Ammon's horn (tissue), 1 donor: ENCODE data around the gene NADK.
"Not testable (repeated sequence)": the region's sequence is repeated elsewhere in the genome, so short reads cannot be mapped to it uniquely, and the experiment has no call there.

ENCODE experiments used
- DNase-seq: peaks from one replicate; pipeline ENCODE4 v3.0.0-alpha.2; 2016; ENCODE audit warnings: low spot score

The NADK gene

DNA sequence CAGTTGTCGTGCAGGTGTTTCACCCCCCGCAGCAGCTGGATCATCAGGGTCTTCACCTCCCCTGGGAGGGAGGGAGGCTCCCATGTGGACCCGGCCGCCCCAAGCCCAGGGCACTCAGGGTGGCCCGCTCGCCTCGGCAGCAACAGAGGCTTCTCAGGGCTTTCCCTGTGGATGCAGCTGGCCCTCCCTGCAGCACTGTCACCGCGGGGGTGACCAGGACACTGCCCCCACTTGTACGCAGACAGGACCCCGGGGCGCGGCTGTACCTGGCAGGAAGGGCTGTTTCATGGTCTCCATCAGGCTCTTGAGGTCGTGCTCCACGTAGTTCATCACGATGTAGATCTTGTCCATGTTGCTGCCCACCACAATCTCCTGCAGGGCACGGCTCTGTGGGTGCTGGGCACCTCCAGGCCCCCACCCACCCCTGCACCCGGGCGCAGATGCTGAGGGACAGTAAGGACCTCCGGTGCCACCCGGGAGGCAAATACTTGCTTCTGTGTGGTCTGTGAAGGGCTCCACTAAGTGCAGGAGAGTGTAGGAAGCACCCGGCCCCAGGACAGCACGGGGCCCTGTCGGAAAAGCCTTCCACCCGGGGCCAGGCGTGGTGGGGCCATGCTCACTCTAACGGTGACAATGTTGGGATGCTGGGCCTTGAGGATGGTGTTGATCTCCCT lies 73.8 kb downstream of the NADK start:
- not testable (repeated sequence) for DNase-seq

DNA sequence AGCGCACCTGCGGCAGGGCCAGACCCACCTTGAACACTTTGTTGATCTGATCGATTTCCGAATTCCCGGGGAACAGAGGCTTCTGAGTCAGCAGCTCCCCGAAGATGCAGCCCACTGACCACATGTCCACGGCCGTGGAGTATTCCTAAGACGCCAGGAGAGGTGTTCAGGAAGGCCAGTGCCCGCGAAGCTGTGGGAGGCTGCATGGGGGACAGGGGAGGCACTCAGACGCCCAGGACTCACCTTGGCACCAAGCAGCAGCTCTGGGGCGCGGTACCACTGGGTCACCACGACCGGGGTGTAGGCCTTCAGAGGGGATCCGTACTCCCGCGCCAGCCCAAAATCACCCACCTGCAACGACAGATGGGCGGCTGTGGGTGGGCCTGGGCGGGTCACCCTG lies 74.5 kb downstream of the NADK start:
- no peak for DNase-seq

DNA sequence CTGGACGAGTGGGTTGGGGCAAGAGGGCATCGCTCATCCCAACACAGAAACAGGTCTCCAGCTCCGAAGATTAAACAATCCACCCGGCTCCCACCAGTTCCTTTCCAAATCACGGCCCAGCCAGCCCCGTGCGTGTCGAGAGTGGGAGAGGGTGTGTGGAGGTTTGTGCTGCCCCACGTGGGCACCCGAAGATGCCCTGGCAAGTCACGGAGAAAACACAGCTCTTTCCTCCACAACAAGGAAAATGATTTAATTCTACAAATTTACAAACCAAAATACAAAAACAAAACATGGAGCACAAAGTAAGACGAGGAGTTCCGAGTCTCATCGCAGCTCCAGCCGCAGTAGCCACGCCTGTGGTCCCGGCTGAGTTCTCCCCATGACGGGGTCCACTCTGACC lies 75.8 kb downstream of the NADK start:
- not testable (repeated sequence) for DNase-seq
